T-cell (primary cell): ENCODE data around the gene JARID2. TPM values are rescaled to one million over a fixed set of nuclear protein-coding genes. Genes with fewer than 3 reads are reported as not detected.

Experiments
- ATAC-seq, 4 experiments: fragments of 200-7000 bp in 3 of 4; fragments of 150-1000 bp in 1 of 4; cut with Tn5 transposase; replicated peaks in 1 of 4; 1 replicate in 3 of 4; 2 replicates in 1 of 4; pipeline ENCODE4 v1.10.0; 2021; ENCODE audit warnings: moderate library complexity in 3 of 4, mild to moderate bottlenecking in 2 of 4, moderate number of reproducible peaks in 1 of 4
- CTCF ChIA-PET, 2 donors: fragments of 300-600 bp; sonication (Branson Sonifier 250); formaldehyde crosslinking; loops; one replicate each; lab custom pipeline; 2022; ENCODE audit warnings: antibody characterized with exemption in 2 of 2; lab: Charles Lee
- POLR2A ChIA-PET, 2 donors: fragments of 300-600 bp; sonication (Branson Sonifier 250); formaldehyde crosslinking; loops; one replicate each; lab custom pipeline; 2022; ENCODE audit warnings: antibody characterized with exemption in 2 of 2; lab: Charles Lee
- DNase-seq, 35 experiments: peaks; one replicate each; pipeline versions ENCODE4 v3.0.0 to v3.0.0-alpha.2; 2013 to 2023
- H3K27ac ChIP-seq: one replicate; pipeline ENCODE4 v1.5.1; 2013; ENCODE audit warnings: low read length
- H3K27me3 ChIP-seq, 2 experiments: replicated peaks in 1 of 2; 1 replicate in 1 of 2; 2 replicates in 1 of 2; pipeline versions ENCODE4 v1.6.1 to v1.7.0; 2013; ENCODE audit warnings: low read length in 1 of 2, mixed read lengths in 1 of 2; ENCODE audit not compliant: control insufficient read depth in 2 of 2, insufficient read depth in 2 of 2; ENCODE audit errors: extremely low read depth in 1 of 2
- H3K36me3 ChIP-seq, 2 donors: 1 replicate in 1 of 2; 2 replicates in 1 of 2; pipeline versions ENCODE4 v1.6.1 to v1.7.0; 2013; ENCODE audit warnings: low read length in 1 of 2; ENCODE audit not compliant: control insufficient read depth in 2 of 2, insufficient read depth in 1 of 2; ENCODE audit errors: extremely low read depth in 1 of 2
- H3K4me1 ChIP-seq, 2 experiments: 1 replicate in 1 of 2; 2 replicates in 1 of 2; pipeline versions ENCODE4 v1.6.1 to v1.7.0; 2013; ENCODE audit warnings: low read length in 2 of 2, mixed read lengths in 1 of 2; ENCODE audit not compliant: insufficient read depth in 2 of 2, control insufficient read depth in 1 of 2; ENCODE audit errors: extremely low read depth in 1 of 2
- H3K4me3 ChIP-seq, 2 donors: 1 replicate in 1 of 2; 2 replicates in 1 of 2; pipeline versions ENCODE4 v1.5.1 to v1.7.0; 2013; ENCODE audit warnings: mild to moderate bottlenecking in 2 of 2, low read length in 1 of 2, moderate library complexity in 1 of 2; ENCODE audit not compliant: control insufficient read depth in 1 of 2; ENCODE audit errors: extremely low read depth in 1 of 2
- H3K9me3 ChIP-seq: 2 replicates; pipeline ENCODE4 v1.7.0; 2013
- H3K27ac Mint-ChIP-seq, 2 donors: one replicate each; pipeline ENCODE4 v1.8.0; 2020 to 2021; ENCODE audit warnings: mild to moderate bottlenecking in 2 of 2, mixed read lengths in 2 of 2
- H3K27me3 Mint-ChIP-seq, 2 donors: one replicate each; pipeline ENCODE4 v1.8.0; 2021 to 2022; ENCODE audit warnings: mixed read lengths in 2 of 2
- H3K36me3 Mint-ChIP-seq: one replicate; pipeline ENCODE4 v1.8.0; 2021; ENCODE audit warnings: mixed read lengths
- H3K4me1 Mint-ChIP-seq, 3 donors: one replicate each; pipeline ENCODE4 v1.8.0; 2020 to 2022; ENCODE audit warnings: mixed read lengths in 3 of 3, mild to moderate bottlenecking in 1 of 3
- H3K4me3 Mint-ChIP-seq, 3 donors: one replicate each; pipeline ENCODE4 v1.8.0; 2020 to 2022; ENCODE audit warnings: mild to moderate bottlenecking in 3 of 3, mixed read lengths in 3 of 3, moderate library complexity in 3 of 3
- H3K9me3 Mint-ChIP-seq, 3 donors: one replicate each; pipeline ENCODE4 v1.8.0; 2020 to 2022; ENCODE audit warnings: mixed read lengths in 3 of 3
- WGBS: methylation state at CpG from one replicate; pipeline ENCODE4 v1.1.5; 2013; ENCODE audit warnings: missing lambda C conversion rate; ENCODE audit not compliant: insufficient coverage; 5-methylcytosine and 5-hydroxymethylcytosine counted together
- total RNA-seq, 35 experiments: library from RNA in 6 of 35; stranded (reverse) in 6 of 35; fragments of 120-200 nt in 1 of 35; gene quantifications; one replicate each; pipeline versions ENCODE4 v1.2.1 to v1.2.4 and lab custom pipeline; 2013 to 2026

The JARID2 gene
- total RNA-seq, 5 donors from 2014 or later (not counting 1 experiment from before 2014, with no cell fraction given) = 19.8 to 27.9 (median 21.6) TPM

DNA sequence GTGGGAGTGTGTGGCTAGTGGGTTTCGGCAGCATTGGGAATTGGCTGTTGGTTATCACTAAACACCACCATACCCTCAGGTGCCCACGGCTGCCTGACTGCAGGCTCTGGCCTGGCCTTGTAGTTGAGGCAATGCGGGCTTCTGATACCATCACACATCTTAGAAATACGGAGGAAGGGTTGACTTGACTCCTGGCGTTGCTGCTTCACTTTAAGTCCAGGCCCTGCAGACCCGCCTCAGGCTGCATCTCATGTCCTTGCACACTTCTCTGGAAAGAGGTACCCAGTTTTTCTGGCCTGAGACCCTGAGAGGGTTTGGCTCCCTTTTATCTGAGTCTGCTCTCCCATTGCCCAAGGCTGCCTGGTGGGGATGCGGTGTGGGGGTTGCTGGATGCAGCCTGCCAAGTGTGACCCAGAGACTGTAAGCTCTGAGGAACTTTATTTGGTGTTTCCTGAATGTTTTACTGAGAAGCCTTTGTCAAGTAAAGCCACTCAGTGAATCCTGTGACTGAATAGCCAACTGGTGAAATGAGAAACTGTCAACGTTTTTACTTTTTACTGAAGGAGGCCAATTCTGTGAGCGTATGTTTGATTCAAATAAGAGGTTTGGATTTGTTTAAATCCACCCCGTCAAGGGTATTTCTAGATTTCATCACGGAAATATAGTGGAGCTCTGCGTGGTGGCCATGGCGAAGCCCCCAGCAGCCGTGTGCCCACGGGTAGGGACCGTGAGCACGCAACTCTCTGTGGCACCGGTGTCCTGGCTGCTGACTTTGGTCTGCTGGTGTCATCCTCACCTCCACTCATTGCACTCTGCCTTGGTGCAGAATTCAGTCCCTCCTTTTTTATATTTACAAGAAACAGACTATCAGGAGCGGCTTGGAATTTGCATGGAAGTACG lies 256.8 kb downstream of the JARID2 start:
- ChIA-PET CTCF (interaction anchor here in 1 of 2 donors (0.6 kb wide), 1 partner anchor 12 kb away, joined by 3 read pairs; no protein-coding TSS in a partner anchor), POLR2A (no interaction called here)
- no peak overlapping the region for H3K27ac Mint-ChIP-seq
- no peaks in the 10 kb centered on the region for H3K27me3 Mint-ChIP-seq
- H3K4me3 Mint-ChIP-seq = no peak overlapping the region
- no peak overlapping the region for H3K4me3 ChIP-seq
- peaks cover 0 to 2% (median 0%) of the 10 kb centered on the region in 3 donors for H3K4me1 Mint-ChIP-seq
- H3K36me3 Mint-ChIP-seq = peaks cover 46% of the 10 kb centered on the region
- H3K36me3 ChIP-seq = peaks cover 29 to 91% of the 10 kb centered on the region in 2 donors
- 89% methylated on average over 10 of the region's 20 CpGs for WGBS
- no peaks in the 10 kb centered on the region for H3K4me1 ChIP-seq
- no peaks in the 10 kb centered on the region for H3K9me3 ChIP-seq
- H3K9me3 Mint-ChIP-seq = no peaks in the 10 kb centered on the region
- DNase-seq (no peak), ATAC-seq (no peak)
- no peak overlapping the region for H3K27ac ChIP-seq
- no peaks in the 10 kb centered on the region for H3K27me3 ChIP-seq

DNA sequence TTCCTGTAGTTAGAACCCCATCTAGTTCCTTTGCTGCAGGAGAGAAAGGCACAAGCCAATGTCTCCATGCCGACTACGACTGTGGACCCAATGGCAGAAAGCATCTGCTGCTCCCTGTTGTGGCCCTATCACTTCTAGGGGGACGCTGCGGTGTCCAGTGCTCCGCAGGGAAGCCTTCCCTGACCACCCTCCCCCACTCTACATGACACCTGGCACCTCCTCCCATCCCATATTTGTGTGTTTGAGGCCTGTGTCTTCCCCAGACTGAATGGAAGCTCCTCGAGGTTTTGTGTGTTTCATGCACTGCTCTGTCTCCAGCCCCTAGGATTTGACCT lies 257.4 kb downstream of the JARID2 start:
- Histone ChIP-seq H3K4me1 (no peaks in the 10 kb centered on the region), H3K36me3 (peaks cover 35 to 95% of the 10 kb centered on the region in 2 donors), H3K27me3 (no peaks in the 10 kb centered on the region), H3K9me3 (no peaks in the 10 kb centered on the region), H3K4me3 (no peak overlapping the region), H3K27ac (no peak overlapping the region)
- H3K4me1 Mint-ChIP-seq = no peaks in the 10 kb centered on the region
- no peak for DNase-seq
- ATAC-seq = no peak
- H3K36me3 Mint-ChIP-seq = peaks cover 43% of the 10 kb centered on the region
- H3K4me3 Mint-ChIP-seq = no peak overlapping the region
- ChIA-PET POLR2A (no interaction called here), CTCF (no interaction called here)
- no peak overlapping the region for H3K27ac Mint-ChIP-seq
- no peaks in the 10 kb centered on the region for H3K27me3 Mint-ChIP-seq
- WGBS = 88% methylated on average over 1 of the region's 6 CpGs
- H3K9me3 Mint-ChIP-seq = no peaks in the 10 kb centered on the region

DNA sequence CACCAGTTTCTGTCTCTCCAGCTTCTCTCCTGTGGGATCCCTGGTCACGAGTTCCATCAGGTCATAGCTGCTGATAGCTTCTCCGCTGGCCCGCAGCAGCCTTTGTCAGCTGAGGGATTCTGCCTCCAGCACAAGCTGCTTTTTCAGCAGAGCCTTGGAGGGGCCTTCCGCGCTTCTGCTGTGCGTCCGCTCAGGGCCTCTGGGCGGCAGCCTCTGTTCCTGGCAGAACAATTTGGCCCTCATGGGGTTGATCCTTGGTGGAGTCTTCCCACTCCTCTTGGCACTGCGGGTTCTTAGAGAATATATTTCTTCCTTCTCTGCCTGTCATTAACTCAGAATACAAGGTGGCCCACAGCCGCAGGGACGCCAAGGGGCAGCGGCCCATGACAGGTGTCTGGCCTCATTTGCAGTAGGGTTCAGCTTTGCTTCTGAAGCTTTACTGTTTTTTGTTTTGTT lies 258.2 kb downstream of the JARID2 start:
- H3K36me3 Mint-ChIP-seq = peaks cover 47% of the 10 kb centered on the region
- 100% methylated on average over 11 of the region's 12 CpGs for WGBS
- H3K4me3 Mint-ChIP-seq = no peak overlapping the region

GRCh38 chr6:15504581-15505350 lies 258.9 kb downstream of the JARID2 start:
- ATAC-seq (no peak), DNase-seq (no peak)
- CTCF ChIA-PET = no interaction called here
- Mint-ChIP-seq H3K9me3 (no peaks in the 10 kb centered on the region), H3K27ac (peak overlapping the region in 1 of 2 donors; percentile 9), H3K36me3 (peaks cover 47% of the 10 kb centered on the region), H3K4me1 (no peaks in the 10 kb centered on the region), H3K4me3 (no peak overlapping the region), H3K27me3 (no peaks in the 10 kb centered on the region)
- H3K36me3 ChIP-seq = peaks cover 31 to 99% of the 10 kb centered on the region in 2 donors
- H3K27me3 ChIP-seq = no peaks in the 10 kb centered on the region
- no peaks in the 10 kb centered on the region for H3K4me1 ChIP-seq
- no peak overlapping the region for H3K27ac ChIP-seq
- POLR2A ChIA-PET = interaction anchor here in 1 of 2 donors (0.7 kb wide), 1 partner anchor 34 kb away, joined by 3 read pairs; no protein-coding TSS in a partner anchor
- H3K9me3 ChIP-seq = no peaks in the 10 kb centered on the region
- no peak overlapping the region for H3K4me3 ChIP-seq
- WGBS = 96% methylated on average over 17 of the region's 26 CpGs

More for the DNA sequence above, 258.2 kb downstream of the JARID2 start:
- Mint-ChIP-seq H3K4me1 (no peaks in the 10 kb centered on the region), H3K27ac (no peak overlapping the region), H3K27me3 (no peaks in the 10 kb centered on the region), H3K9me3 (no peaks in the 10 kb centered on the region)
- no peaks in the 10 kb centered on the region for H3K27me3 ChIP-seq
- no peak overlapping the region for H3K4me3 ChIP-seq
- ChIA-PET CTCF (no interaction called here), POLR2A (no interaction called here)
- H3K9me3 ChIP-seq = no peaks in the 10 kb centered on the region
- H3K4me1 ChIP-seq = no peaks in the 10 kb centered on the region
- DNase-seq = no peak
- H3K36me3 ChIP-seq = peaks cover 35 to 95% of the 10 kb centered on the region in 2 donors
- no peak overlapping the region for H3K27ac ChIP-seq
- no peak for ATAC-seq

GRCh38 chr6:15505463-15505918 lies 259.6 kb downstream of the JARID2 start:
- no peaks in the 10 kb centered on the region for H3K27me3 ChIP-seq
- no peaks in the 10 kb centered on the region for H3K4me1 ChIP-seq
- no peak overlapping the region for H3K4me3 ChIP-seq
- Mint-ChIP-seq H3K4me1 (no peaks in the 10 kb centered on the region), H3K9me3 (no peaks in the 10 kb centered on the region), H3K27me3 (no peaks in the 10 kb centered on the region), H3K36me3 (peaks cover 47% of the 10 kb centered on the region), H3K4me3 (no peak overlapping the region), H3K27ac (no peak overlapping the region)
- CTCF ChIA-PET = no interaction called here
- WGBS = 93% methylated on average over 17 of the region's 18 CpGs
- DNase-seq (peak in 1 of 35 experiments; percentile 11), ATAC-seq (no peak)
- POLR2A ChIA-PET = no interaction called here
- no peak overlapping the region for H3K27ac ChIP-seq
- H3K36me3 ChIP-seq = peaks cover 26 to 98% of the 10 kb centered on the region in 2 donors
- no peaks in the 10 kb centered on the region for H3K9me3 ChIP-seq

DNA sequence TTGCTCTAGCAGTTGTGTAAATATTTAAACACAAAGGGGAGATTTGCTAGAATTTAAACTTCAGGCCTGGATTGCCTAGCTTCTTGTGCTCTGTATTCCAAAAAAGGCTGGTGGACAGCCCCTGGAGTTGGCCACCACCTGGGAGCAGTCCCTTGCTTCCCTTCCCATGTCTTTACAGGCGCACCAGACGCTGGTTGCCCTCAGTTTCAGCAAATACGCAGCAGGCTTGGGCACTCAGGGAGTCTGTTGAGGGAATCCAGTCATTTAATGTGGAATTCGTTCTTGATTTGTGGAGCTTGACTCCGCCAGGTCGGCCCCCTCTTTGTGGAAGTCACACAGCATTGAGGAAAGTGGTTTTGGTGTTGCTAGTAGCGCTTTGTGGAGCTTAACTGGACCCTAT lies 260.2 kb downstream of the JARID2 start:
- ATAC-seq (no peak), DNase-seq (no peak)
- no peak overlapping the region for H3K27ac Mint-ChIP-seq
- Histone ChIP-seq H3K4me1 (no peaks in the 10 kb centered on the region), H3K27me3 (no peaks in the 10 kb centered on the region), H3K36me3 (peaks cover 28 to 98% of the 10 kb centered on the region in 2 donors), H3K4me3 (no peak overlapping the region), H3K27ac (no peak overlapping the region), H3K9me3 (no peaks in the 10 kb centered on the region)
- no peaks in the 10 kb centered on the region for H3K9me3 Mint-ChIP-seq
- POLR2A ChIA-PET = no interaction called here
- H3K4me3 Mint-ChIP-seq = no peak overlapping the region
- no peaks in the 10 kb centered on the region for H3K27me3 Mint-ChIP-seq
- H3K4me1 Mint-ChIP-seq = no peaks in the 10 kb centered on the region
- 97% methylated on average over 6 of the region's 7 CpGs for WGBS
- CTCF ChIA-PET = no interaction called here
- peaks cover 49% of the 10 kb centered on the region for H3K36me3 Mint-ChIP-seq
